Left lobe of liver (tissue), 1 donor: Measurements from ENCODE around the gene TAAR2. TPM values are rescaled to one million over a fixed set of nuclear protein-coding genes. Genes with fewer than 3 reads are reported as not detected.

Experiments
- total RNA-seq: library from RNA; stranded (reverse); gene quantifications from one replicate; pipeline ENCODE4 v1.2.1, GENCODE V29; 2021
- donor health status: DM: no; HTN: yes; CAD: no.

TAAR2 gene
- total RNA-seq, 1 donor from 2014 or later: not detected

Other genes starting within 250 kb of the TAAR2 start
- 0.28 TPM for gene MOXD1, start 222.8 kb downstream of the TAAR2 start, total RNA-seq
- 13.5 TPM for gene STX7, start 111.2 kb downstream of the TAAR2 start, total RNA-seq
- gene TAAR9, start 86.0 kb downstream of the TAAR2 start, total RNA-seq: not detected
- not detected for gene TAAR8, start 71.6 kb downstream of the TAAR2 start, total RNA-seq
- not detected for gene TAAR6, start 54.0 kb downstream of the TAAR2 start, total RNA-seq
- not detected for gene TAAR5, start 34.5 kb downstream of the TAAR2 start, total RNA-seq
- not detected for gene TAAR1, start 34.9 kb upstream of the TAAR2 start, total RNA-seq
- gene VNN1, start 89.8 kb upstream of the TAAR2 start, total RNA-seq: 74.8 TPM
- gene VNN2, start 133.6 kb upstream of the TAAR2 start, total RNA-seq: 0.78 TPM
- gene SLC18B1, start 174.4 kb upstream of the TAAR2 start, total RNA-seq: 4.5 TPM
- gene RPS12, start 190.3 kb upstream of the TAAR2 start, total RNA-seq: 384 TPM